GM12878 (cell line): ENCODE data around the gene MYH10. TPM values are rescaled to one million over a fixed set of nuclear protein-coding genes. Genes with fewer than 3 reads are reported as not detected.

ENCODE experiments used
- ATAC-seq: fragments of 200-7000 bp; cut with Tn5 transposase; 3 replicates; pipeline ENCODE4 v1.9.1; 2020; ENCODE audit warnings: mild to moderate bottlenecking, moderate library complexity
- BruUV-seq: library from RNA; stranded (reverse); fragments of 400-500 nt; replicated peaks from 2 replicates; lab custom pipeline; 2021; lab: Mats Ljungman, UMichigan
- CTCF ChIA-PET: fragments of 300-600 bp; sonication (Branson Sonifier 250); formaldehyde crosslinking; extraction: SDS; loops from one replicate; lab custom pipeline; 2021; ENCODE audit warnings: inconsistent platforms; lab: Yijun Ruan, JAX
- POLR2A ChIA-PET: fragments of 350-600 bp; formaldehyde crosslinking; extraction: SDS; loops from one replicate; lab custom pipeline; 2021; ENCODE audit warnings: inconsistent platforms; lab: Charles Lee
- RAD21 ChIA-PET: fragments of 300-600 bp; sonication (Branson Sonifier 250); formaldehyde crosslinking; loops from one replicate; lab custom pipeline; 2023; ENCODE audit warnings: antibody characterized with exemption; ENCODE audit not compliant: unreplicated experiment; lab: Charles Lee
- SMC1A ChIA-PET: fragments of 300-600 bp; sonication (Branson Sonifier 250); formaldehyde crosslinking; loops from one replicate; lab custom pipeline; 2023; ENCODE audit not compliant: unreplicated experiment, uncharacterized antibody; lab: Charles Lee
- DNase-seq: peaks from one replicate; pipeline ENCODE4 v3.0.0-alpha.2; 2011; ENCODE audit warnings: low read depth, low spot score
- FAIRE-seq: peaks from 3 replicates; lab custom pipeline; 2011; peaks lifted over from hg19 to GRCh38; lab: Jason Lieb, UNC
- H2AFZ ChIP-seq: 2 replicates; pipeline ENCODE4 v1.6.0; 2011; ENCODE audit warnings: low read depth, low read length, control low read depth; ENCODE audit not compliant: control insufficient read depth
- H3K27ac ChIP-seq: 2 replicates; pipeline ENCODE4 v1.5.1; 2011; ENCODE audit warnings: control low read depth; ENCODE audit not compliant: control insufficient read depth, insufficient read depth
- H3K27me3 ChIP-seq, 2 experiments: replicated peaks in 1 of 2; 2 replicates each; pipeline versions ENCODE4 v1.6.0 to v1.6.1; 2011; ENCODE audit warnings: low read length in 1 of 2; ENCODE audit not compliant: control insufficient read depth in 2 of 2, insufficient read depth in 2 of 2
- H3K36me3 ChIP-seq, 2 experiments: 2 replicates each; pipeline ENCODE4 v1.5.1; 2011; ENCODE audit warnings: low read length in 1 of 2; ENCODE audit not compliant: control insufficient read depth in 2 of 2, insufficient read depth in 2 of 2
- H3K4me1 ChIP-seq: 2 replicates; pipeline ENCODE4 v1.6.1; 2011; ENCODE audit warnings: mild to moderate bottlenecking, low read length, moderate library complexity, mixed read lengths; ENCODE audit not compliant: control insufficient read depth, insufficient read depth
- H3K4me2 ChIP-seq: 2 replicates; pipeline ENCODE4 v1.6.0; 2011; ENCODE audit warnings: control low read depth; ENCODE audit not compliant: control insufficient read depth, insufficient read depth
- H3K4me3 ChIP-seq: fragments of 200-600 bp; sonication (generic); 2 replicates; pipeline ENCODE4 v1.5.1; 2016
- H3K79me2 ChIP-seq: 2 replicates; pipeline ENCODE4 v1.6.0; 2011; ENCODE audit warnings: low read length; ENCODE audit not compliant: control insufficient read depth, insufficient read depth
- H3K9ac ChIP-seq: 2 replicates; pipeline ENCODE4 v1.8.0; 2011; ENCODE audit warnings: low read length, control low read depth, mixed read lengths; ENCODE audit not compliant: control insufficient read depth, insufficient read depth
- H3K9me3 ChIP-seq: replicated peaks from 3 replicates; pipeline ENCODE4 v1.5.1; 2011; ENCODE audit warnings: mild to moderate bottlenecking, low read length; ENCODE audit not compliant: control insufficient read depth, insufficient read depth
- H4K20me1 ChIP-seq: 2 replicates; pipeline ENCODE4 v1.6.0; 2011; ENCODE audit not compliant: control insufficient read depth, insufficient read depth
- BMI1 ChIP-seq: fragments of 450-650 bp; IDR thresholded peaks from 2 replicates; pipeline ENCODE4 v1.6.1; 2016; ENCODE audit warnings: mild to moderate bottlenecking, moderate library complexity, borderline replicate concordance
- BRCA1 ChIP-seq: IDR thresholded peaks from 2 replicates; pipeline ENCODE4 v1.6.1; 2011; ENCODE audit warnings: low read depth, low read length, improper control_type of control experiment
- CHD1 ChIP-seq: IDR thresholded peaks from 2 replicates; pipeline ENCODE4 v1.6.1; 2012; ENCODE audit warnings: low read depth, low read length, improper control_type of control experiment
- HCFC1 ChIP-seq: fragments of 150-350 bp; IDR thresholded peaks from 2 replicates; pipeline ENCODE4 v1.6.1; 2014; ENCODE audit warnings: low read length
- HDAC2 ChIP-seq: fragments of 200-600 bp; sonication (generic); IDR thresholded peaks from 2 replicates; pipeline ENCODE4 v1.6.1; 2017
- JUND ChIP-seq: IDR thresholded peaks from 2 replicates; pipeline ENCODE4 v1.6.1; 2012; ENCODE audit warnings: low read depth, mild to moderate bottlenecking, low read length, improper control_type of control experiment, moderate library complexity
- KDM1A ChIP-seq: fragments of 200-600 bp; sonication (generic); IDR thresholded peaks from 2 replicates; pipeline ENCODE4 v1.6.1; 2016; ENCODE audit warnings: borderline replicate concordance
- POLR2A ChIP-seq: IDR thresholded peaks from 2 replicates; pipeline ENCODE4 v1.6.1; 2011; ENCODE audit warnings: low read depth, mild to moderate bottlenecking, low read length
- RFX5 ChIP-seq: IDR thresholded peaks from 2 replicates; pipeline ENCODE4 v1.6.1; 2011; ENCODE audit warnings: low read depth, low read length, improper control_type of control experiment
- SREBF2 ChIP-seq: IDR thresholded peaks from 2 replicates; pipeline ENCODE4 v1.6.1; 2012; ENCODE audit warnings: mild to moderate bottlenecking, low read length
- YY1 ChIP-seq: IDR thresholded peaks from 2 replicates; pipeline ENCODE4 v1.6.1; 2011; ENCODE audit warnings: low read depth, mild to moderate bottlenecking, low read length
- ZNF207 ChIP-seq: fragments of 450-650 bp; IDR thresholded peaks from 2 replicates; pipeline ENCODE4 v1.6.1; 2014; ENCODE audit warnings: antibody characterized with exemption, mild to moderate bottlenecking, borderline replicate concordance
- WGBS: methylation state at CpG from one replicate; pipeline ENCODE4 v1.1.6; 2016; ENCODE audit warnings: low lambda C conversion rate; ENCODE audit not compliant: insufficient replicate concordance, insufficient coverage; ENCODE audit errors: missing lambda C conversion rate; 5-methylcytosine and 5-hydroxymethylcytosine counted together
- in situ Hi-C: fragments of 300-500 bp; cut with MboI; formaldehyde crosslinking; loops from 9 replicates; pipeline ENCODE4 v1.14.3; 2018; ENCODE audit warnings: mixed read lengths
- intact Hi-C: fragments of 100-400 bp; cut with micrococcal nuclease; formaldehyde crosslinking; loops from one replicate; pipeline ENCODE4 v1.14.2; 2022; ENCODE audit not compliant: unreplicated experiment
- polyA plus RNA-seq, 11 experiments: library from polyadenylated mRNA; depleted of rRNA in 4 of 11; unstranded in 6 of 11; stranded (reverse) in 5 of 11; fragments of >200 nt; fragmentation: Nextera tagmentation in 4 of 11; fragmentation: Illumina TruSeq in 1 of 11; extraction: Ambion mirVana in 4 of 11; extraction: Trizol in 1 of 11; gene quantifications; 1 replicate in 1 of 11; 2 replicates in 10 of 11; pipeline versions ENCODE4 v1.2.1 to v1.2.3, GENCODE V29; 2011 to 2016; ENCODE audit warnings: inconsistent platforms in 2 of 11, missing spikeins in 2 of 11, low read depth in 1 of 11
- total RNA-seq, 4 experiments: library from RNA; depleted of rRNA in 3 of 4; stranded (reverse); fragments of >200 nt in 3 of 4; fragmentation: Illumina TruSeq in 1 of 4; extraction: Trizol in 1 of 4; gene quantifications; 2 replicates each; pipeline versions ENCODE4 v1.2.1 to v1.2.3, GENCODE V29; 2013 to 2021
- TF ChIP-seq, protein P1 (sequence below): fragments of 450-650 bp; IDR thresholded peaks from 2 replicates; pipeline ENCODE4 v1.6.1; 2014; ENCODE audit warnings: mild to moderate bottlenecking
- TF ChIP-seq, protein P2 (sequence below): IDR thresholded peaks from 2 replicates; pipeline ENCODE4 v1.6.1; 2012; ENCODE audit warnings: low read length, inconsistent platforms
- TF ChIP-seq, protein P3 (sequence below): fragments of 450-650 bp; IDR thresholded peaks from 2 replicates; pipeline ENCODE4 v1.6.1; 2016; ENCODE audit warnings: mild to moderate bottlenecking, moderate library complexity, borderline replicate concordance

MYH10 gene
- total and polyA plus RNA-seq, 10 of the 15 experiments (the other 5 are each of a cell fraction or from before 2014, with no cell fraction given), result 0.33 to 7.1 (median 1.0) TPM

DNA sequence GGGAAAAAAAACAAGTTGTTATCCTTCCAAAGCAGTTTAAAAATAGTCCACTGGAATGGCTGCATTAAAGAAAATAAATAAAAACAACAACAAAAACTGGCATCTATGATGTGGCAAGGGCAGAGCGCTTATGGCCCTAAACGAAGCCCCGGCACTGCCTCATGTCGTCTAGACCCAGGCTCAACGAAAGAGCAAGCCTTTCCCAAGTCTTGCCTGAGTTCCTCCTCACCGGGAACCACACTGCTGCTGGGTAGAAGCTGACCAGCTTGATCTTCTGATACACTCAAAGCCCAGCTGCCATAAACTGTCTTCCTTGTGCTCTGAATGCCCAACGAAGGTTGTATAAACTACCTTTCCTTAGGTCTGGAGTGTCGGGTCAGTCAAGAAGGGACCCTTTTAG, 157.9 kb downstream of the MYH10 start:
- WGBS, result 97% methylated on average over 8 of the region's 8 CpGs
- ChIA-PET RAD21 (no interaction called here), POLR2A (no interaction called here), CTCF (no interaction called here), SMC1A (no interaction called here)
- intact Hi-C loops (no loop called here), in situ Hi-C loops (no loop called here)
- no peak for ATAC-seq
- H3K27ac ChIP-seq, result no peak overlapping the region
- no peaks in the 10 kb centered on the region for H3K4me1 ChIP-seq
- H3K4me2 ChIP-seq, result no peak overlapping the region
- no peak overlapping the region for H2AFZ ChIP-seq
- no peaks in the 10 kb centered on the region; the same call in 1 of the 2 replicates for H4K20me1 ChIP-seq
- BruUV-seq, result no TSS peak
- H3K9me3 ChIP-seq, result no peaks in the 10 kb centered on the region
- TF ChIP-seq BRCA1 (no peak), KDM1A (no peak), CHD1 (no peak), POLR2A (no peak), RFX5 (no peak), BMI1 (no peak), HCFC1 (no peak), HDAC2 (no peak), SREBF2 (no peak), YY1 (no peak), ZNF207 (no peak), JUND (no peak)
- TF ChIP-seq, protein P1, sequence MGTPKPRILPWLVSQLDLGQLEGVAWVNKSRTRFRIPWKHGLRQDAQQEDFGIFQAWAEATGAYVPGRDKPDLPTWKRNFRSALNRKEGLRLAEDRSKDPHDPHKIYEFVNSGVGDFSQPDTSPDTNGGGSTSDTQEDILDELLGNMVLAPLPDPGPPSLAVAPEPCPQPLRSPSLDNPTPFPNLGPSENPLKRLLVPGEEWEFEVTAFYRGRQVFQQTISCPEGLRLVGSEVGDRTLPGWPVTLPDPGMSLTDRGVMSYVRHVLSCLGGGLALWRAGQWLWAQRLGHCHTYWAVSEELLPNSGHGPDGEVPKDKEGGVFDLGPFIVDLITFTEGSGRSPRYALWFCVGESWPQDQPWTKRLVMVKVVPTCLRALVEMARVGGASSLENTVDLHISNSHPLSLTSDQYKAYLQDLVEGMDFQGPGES, result no peak
- TF ChIP-seq, protein P2, sequence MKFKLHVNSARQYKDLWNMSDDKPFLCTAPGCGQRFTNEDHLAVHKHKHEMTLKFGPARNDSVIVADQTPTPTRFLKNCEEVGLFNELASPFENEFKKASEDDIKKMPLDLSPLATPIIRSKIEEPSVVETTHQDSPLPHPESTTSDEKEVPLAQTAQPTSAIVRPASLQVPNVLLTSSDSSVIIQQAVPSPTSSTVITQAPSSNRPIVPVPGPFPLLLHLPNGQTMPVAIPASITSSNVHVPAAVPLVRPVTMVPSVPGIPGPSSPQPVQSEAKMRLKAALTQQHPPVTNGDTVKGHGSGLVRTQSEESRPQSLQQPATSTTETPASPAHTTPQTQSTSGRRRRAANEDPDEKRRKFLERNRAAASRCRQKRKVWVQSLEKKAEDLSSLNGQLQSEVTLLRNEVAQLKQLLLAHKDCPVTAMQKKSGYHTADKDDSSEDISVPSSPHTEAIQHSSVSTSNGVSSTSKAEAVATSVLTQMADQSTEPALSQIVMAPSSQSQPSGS, result no peak
- TF ChIP-seq, protein P3, sequence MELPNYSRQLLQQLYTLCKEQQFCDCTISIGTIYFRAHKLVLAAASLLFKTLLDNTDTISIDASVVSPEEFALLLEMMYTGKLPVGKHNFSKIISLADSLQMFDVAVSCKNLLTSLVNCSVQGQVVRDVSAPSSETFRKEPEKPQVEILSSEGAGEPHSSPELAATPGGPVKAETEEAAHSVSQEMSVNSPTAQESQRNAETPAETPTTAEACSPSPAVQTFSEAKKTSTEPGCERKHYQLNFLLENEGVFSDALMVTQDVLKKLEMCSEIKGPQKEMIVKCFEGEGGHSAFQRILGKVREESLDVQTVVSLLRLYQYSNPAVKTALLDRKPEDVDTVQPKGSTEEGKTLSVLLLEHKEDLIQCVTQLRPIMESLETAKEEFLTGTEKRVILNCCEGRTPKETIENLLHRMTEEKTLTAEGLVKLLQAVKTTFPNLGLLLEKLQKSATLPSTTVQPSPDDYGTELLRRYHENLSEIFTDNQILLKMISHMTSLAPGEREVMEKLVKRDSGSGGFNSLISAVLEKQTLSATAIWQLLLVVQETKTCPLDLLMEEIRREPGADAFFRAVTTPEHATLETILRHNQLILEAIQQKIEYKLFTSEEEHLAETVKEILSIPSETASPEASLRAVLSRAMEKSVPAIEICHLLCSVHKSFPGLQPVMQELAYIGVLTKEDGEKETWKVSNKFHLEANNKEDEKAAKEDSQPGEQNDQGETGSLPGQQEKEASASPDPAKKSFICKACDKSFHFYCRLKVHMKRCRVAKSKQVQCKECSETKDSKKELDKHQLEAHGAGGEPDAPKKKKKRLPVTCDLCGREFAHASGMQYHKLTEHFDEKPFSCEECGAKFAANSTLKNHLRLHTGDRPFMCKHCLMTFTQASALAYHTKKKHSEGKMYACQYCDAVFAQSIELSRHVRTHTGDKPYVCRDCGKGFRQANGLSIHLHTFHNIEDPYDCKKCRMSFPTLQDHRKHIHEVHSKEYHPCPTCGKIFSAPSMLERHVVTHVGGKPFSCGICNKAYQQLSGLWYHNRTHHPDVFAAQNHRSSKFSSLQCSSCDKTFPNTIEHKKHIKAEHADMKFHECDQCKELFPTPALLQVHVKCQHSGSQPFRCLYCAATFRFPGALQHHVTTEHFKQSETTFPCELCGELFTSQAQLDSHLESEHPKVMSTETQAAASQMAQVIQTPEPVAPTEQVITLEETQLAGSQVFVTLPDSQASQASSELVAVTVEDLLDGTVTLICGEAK, result no peak
- H3K27me3 ChIP-seq, result no peaks in the 10 kb centered on the region
- no peak for DNase-seq
- H3K79me2 ChIP-seq, result no peaks in the 10 kb centered on the region
- no peak overlapping the region for H3K4me3 ChIP-seq
- H3K9ac ChIP-seq, result no peak overlapping the region
- peaks cover 12 to 22% of the 10 kb centered on the region in 2 experiments; a peak in 3 of 4 replicates for H3K36me3 ChIP-seq
- FAIRE-seq, result no peak
